ENCODE data around the gene ADPRHL1.
"Not testable (repeated sequence)": the region's sequence is repeated elsewhere in the genome, so short reads cannot be mapped to it uniquely, and the experiment has no call there.

Gene ADPRHL1

DNA sequence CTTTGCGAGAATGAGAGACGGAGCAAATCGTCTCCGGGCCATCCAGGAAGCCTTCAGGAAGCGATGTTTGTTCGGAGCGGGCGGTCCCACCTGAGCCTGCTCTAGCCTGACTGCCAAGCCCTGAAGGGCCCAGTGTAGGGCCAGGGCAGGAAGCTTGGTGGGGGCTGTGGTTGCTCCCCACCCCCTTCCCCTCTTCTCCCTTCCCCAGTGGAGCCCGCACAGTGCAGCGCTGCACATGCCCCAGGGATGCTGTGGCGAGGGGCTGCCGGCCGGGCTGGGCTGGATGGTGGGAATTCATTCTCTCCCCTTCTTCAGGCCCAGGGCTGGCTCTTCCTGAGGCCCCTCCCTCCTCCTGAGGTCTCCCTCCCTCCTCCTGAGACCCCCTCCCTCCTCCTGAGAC lies 82.2 kb downstream of the ADPRHL1 start:
- DNase-seq (ENCODE audit: low spot score) = no peak

DNA sequence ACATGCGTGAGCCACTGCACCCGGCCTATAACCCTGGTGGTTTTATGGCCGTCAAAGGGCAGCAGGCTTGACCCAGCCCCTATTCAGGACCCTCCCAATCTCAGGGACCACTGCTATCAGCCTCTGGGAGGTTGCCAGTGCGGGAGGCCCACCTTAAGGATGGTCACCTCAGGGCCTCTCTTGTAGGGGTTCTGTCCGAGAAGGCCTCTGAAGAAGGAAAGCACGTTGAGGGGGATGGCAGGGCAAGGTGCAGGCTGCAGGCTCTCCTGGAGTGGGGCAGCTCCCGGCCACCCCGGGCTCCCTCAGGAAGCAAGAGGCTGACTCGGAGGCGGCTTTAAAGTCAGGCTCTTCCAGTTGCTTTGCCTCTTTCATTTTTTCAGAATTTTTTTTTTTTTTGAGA lies 83.4 kb downstream of the ADPRHL1 start:
- DNase-seq (ENCODE audit: low spot score) = no peak

DNA sequence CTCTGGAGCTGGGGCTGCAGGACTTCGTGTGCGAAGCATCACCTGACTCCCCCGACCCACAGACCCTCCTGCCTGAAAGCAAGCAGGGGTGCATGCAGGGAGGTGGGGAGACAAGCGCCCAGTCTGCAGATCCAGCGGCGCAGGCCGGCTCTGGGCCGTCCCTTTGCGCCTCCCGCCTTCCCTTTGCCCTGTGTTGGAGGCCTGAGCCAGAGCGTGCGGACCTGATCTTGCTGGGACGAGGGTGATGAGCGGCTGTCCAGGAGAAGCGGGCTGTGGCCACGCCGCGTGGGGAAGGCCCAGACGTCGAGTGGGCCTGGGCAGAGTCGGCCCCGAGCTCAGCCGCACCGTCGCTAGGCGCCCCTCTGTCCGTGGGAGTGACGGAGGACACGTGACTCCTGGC lies 84.1 kb downstream of the ADPRHL1 start:
- DNase-seq (ENCODE audit: low spot score) = no peak

DNA sequence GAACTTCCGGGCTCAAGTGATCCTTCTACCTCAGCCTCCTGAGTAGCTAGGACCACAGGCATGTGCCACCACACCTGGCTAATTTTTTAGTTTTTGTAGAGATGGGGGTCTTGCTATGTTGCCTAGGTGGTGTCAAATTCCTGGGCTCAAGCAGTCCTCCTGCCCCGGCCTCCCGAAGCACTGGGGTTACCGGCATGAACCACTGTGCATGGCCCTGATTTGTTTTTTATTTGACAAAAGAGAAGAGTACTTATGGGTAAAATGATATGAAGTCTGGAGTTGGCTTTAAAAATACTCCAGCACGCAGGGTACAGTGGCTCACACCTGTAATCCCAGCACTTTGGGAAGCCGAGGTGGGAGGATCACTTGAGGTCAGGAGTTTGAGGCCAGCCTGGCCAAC lies 84.9 kb downstream of the ADPRHL1 start:
- not testable (repeated sequence) for DNase-seq (ENCODE audit: low spot score)

DNA sequence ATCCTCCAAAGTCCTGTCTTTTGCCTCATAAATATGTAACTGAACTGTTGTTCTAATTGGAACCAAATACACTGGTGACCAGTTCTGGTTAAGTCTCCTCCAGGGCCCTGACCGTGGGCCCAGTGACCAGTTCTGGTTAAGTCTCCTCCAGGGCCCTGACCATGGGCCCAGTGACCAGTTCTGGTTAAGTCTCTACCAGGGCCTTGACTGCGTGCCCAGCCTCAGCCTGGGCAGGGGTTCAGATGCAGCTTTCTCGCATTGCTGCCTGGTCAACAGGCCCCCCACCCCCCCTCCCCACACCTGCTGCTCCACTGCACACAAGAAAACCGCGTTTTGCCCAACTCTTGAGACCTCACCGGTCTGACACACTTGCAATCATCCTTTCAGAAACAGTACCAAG lies 85.5 kb downstream of the ADPRHL1 start:
- DNase-seq (ENCODE audit: low spot score) = no peak

DNA sequence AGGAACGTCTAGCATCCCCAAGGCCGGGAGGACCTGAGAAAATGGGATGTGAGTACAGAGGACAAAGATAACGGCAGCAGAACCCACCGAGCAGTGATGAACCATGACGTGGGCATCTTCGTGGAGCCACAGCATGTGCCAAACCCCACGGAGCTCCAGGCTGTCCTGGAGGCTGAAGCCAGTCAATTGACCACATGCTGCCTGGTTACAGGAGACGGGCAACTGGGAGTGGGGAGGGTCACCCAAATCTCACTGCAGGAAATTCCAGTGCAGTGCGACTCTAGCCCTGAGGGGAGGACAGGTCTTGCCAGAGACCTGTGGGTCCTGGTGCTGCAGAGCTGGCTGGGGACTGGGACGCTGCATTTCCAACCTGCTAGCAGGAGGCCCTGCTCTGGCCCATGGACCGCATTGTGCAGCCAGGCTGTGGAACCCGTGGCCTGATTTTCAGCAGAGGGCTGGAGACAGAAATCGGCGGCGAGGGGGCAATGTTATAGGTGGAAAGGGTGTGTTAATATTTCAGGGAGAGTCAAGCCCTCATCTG lies 86.2 kb downstream of the ADPRHL1 start:
- no peak for DNase-seq (ENCODE audit: low spot score)

DNA sequence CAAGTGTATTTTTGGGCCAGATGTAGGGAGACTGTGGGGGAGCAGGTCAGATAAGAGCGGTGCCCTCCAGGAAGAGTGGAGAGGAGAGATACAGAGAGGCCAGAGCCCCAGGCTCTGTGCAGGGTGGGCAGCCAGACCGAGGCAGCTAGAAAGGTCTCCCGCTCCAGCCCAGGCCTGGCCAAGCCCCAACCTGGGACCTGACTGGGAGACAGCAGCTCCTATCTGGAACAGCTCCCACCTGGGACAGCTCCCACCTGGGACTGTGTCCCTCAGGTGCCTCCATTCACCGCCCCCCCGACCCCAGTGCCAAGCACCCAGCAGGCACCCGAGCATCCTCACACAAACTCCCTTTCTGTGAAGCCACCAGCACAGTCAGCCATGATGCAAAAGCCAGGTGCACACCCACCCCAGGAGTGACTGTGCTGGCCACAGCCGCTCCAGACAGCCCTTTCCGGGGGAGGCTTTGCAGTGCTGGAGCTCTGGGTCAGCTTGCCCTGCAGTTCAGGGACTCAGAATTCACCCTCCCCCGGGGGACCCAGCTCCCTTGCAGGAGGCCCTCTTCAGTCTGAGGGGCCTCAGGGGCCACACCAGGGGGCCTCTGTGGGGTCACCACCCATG lies 87.2 kb downstream of the ADPRHL1 start:
- DNase-seq (ENCODE audit: low spot score) = no peak

DNA sequence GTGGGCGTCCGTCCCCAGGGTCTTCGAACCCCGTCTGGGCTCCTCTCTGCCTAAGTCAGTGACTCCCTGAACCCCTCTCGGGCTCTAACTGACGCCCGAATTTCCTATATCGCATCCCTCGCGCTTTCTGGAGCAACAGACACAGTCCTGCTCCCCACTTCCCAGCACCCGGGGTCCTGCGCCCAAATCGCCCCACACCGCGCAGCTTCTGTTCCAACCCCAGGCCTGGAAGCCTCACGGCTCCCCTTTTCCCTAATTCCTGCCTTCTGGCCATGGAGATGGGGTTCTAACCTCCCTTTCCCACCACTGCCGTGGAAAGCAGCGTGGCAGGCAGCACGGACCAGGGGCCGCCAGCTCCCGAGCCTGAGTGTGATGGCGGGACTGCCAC lies 87.7 kb downstream of the ADPRHL1 start:
- no peak for DNase-seq (ENCODE audit: low spot score)

DNA sequence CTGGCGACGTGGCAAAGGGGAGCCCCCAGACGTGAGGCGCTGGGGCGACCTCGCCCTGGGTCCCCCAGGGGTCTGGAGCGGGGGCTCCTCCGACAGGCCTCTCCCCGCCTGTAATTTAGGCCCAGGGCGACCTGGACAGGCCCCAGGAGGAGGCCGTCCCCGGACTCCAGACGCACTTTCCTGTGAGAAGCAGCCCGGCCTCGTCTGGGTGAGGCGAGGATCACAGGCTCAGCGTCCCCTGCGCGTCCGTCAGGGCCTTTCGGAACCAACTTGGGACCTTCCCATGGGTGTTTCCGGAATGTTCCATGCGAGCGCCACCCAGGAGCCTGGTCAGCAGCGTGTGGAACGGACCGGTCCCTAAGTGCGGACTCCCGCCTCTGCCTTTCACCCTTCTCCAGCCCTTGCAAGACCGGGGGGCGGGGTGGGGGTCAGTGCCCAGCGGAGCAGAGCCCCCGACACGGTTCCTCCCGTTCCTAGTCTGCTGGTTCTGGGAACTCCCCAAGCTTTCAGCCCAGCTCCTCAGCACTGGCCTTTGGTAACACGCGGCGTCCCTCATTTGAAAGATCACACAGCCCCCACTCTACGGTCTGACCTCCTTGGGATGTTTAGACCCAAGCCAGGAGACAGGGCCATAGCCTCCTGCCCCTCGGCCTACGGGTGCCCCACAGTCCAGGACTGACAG lies 88.2 kb downstream of the ADPRHL1 start:
- DNase-seq (ENCODE audit: low spot score) = no peak

DNA sequence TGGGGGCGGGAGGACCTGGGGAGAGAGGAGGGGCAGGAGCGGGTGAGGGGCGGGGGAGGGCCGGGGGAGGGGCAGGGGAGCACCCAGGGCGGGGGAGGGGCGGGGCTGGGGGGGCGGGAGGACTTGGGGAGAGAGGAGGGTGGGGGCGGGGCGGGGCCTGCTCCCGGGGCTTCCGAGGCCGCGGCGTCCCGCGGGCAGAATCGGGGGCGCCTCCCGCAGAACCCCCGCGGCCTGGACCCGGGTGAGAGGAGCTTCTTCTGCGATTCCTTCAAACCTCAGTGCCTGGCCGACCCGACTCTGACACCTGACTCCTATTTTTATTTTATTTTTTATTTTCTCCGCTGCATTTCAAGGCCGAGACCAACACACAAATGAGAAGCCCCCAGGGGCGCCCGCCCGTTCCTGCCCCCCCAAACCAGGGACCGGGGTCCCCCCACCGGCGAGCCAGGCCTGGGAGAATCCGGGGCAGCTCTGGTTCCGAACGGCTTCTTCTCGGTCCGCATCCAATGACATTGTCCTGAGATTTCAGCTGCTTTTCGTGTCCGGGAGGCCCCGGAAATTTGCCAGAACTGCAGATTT lies 88.9 kb downstream of the ADPRHL1 start:
- peak; percentile 81 for DNase-seq (ENCODE audit: low spot score)

DNA sequence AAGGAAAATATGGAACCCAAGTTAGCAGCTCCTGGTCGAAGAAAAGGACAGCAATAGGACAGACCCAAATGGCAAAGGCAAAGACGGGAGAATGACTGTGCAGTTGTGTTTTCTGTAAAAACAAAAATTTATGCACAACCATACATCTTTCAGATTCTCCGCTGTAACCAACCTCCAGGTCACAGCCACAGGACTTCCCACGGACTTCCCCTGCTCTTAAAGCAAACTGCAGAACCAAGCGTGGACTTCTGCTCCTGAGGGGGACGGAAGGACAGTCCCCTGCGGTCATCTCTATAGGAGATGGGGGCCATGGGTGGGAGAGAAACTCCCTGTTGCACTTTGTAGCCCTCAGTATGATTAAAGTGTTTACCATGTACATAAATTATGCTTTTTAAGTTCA lies 91.9 kb downstream of the ADPRHL1 start:
- DNase-seq (ENCODE audit: low spot score) = no peak

DNA sequence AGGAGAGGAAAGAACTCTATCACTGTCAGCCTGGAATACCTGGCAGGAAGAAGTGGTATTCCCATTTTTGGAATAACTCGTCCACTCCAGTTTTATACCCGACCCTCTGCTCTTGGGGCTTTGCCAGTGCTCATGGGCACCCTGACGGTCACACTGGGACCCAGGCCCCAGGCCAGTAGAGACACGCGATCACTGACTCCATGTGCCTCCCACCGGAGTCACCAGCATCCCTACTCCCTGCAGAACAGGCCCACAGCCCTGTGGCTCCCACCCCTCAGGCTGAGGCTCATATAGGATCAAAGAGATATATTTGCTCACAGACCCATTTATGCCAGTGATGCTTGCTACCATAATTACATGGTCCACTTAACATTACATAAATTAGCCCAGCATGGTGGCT lies 92.8 kb downstream of the ADPRHL1 start:
- no peak for DNase-seq (ENCODE audit: low spot score)

DNA sequence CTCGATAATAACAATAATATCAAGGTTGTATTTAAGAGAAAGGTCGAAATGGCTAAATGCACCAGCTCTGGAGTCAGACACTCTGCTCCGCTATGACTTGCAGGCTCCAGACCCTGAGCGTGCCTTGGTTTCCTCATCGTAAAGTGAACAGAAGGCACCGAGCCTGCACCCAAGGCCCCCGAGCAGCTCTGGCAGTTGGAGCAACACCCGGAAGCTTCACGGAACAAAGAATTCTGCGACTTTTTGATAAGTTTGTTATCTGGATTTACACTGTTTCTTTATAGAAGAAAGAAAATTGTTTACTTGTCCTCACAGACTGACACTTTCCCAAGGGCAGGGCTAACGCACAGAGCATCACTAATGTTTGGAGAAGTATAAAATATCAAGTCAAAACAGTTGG lies 93.7 kb downstream of the ADPRHL1 start:
- DNase-seq (ENCODE audit: low spot score) = no peak

DNA sequence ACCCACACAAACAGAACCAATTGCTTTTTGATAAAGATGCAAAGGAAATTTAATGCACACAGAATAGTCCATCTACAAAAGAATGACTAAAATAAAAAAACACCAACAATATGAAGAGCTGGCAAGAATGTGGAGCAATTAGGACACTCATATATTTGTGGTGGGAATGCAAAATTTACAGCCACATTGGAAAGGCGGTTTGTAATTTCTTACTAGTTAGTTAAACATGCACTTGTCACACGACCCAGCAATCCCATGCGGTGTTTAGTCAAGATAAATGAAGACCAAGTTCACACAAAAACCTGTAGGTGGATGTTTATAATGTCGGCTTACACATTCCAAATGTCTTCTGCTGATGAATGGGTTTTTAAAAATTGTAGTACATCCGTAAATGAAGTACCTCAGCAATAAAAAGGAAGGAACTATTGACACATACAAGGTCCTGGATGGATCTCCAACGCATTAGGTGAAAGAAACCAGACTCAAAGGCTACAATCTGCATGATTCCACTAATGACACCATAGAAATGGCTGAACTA lies 94.6 kb downstream of the ADPRHL1 start:
- no peak for DNase-seq (ENCODE audit: low spot score)

DNA sequence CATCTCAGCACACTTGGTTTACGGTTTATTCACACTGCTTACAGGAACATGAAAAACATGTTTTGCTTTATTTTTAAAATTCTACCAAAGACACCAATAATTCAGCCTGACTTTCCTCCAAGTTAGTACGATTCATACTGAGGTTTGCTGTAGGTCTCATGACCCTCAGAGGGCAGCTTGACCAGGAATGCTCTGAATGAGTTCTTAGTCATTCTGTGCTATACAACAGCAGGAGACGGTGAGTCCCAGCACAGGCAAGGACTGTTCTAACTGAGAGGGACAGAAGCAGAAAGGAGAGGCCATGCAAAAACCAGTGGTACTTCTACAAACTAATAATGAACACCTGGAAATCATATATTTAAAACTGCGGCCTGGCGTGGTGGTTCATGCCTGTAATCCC lies 95.8 kb downstream of the ADPRHL1 start:
- no peak for DNase-seq (ENCODE audit: low spot score)

DNA sequence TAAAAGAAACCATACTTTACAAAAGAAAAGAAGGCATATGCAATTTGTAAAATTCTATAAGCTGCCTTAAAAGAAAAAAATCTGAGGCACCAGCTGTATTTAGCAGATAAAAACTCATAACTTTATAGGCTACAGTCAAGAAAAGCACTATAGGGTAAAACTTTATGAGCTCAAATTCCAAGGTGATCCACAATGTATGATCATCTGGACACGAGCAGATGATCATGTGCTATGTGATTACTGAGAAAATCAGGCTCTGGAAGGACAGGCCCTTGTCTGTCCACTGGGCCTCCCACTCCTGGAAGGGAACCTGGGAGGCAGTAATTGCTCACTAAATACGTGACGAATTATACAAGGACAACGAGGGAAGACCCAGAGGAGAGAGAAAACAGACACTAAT lies 96.7 kb downstream of the ADPRHL1 start:
- no peak for DNase-seq (ENCODE audit: low spot score)

DNA sequence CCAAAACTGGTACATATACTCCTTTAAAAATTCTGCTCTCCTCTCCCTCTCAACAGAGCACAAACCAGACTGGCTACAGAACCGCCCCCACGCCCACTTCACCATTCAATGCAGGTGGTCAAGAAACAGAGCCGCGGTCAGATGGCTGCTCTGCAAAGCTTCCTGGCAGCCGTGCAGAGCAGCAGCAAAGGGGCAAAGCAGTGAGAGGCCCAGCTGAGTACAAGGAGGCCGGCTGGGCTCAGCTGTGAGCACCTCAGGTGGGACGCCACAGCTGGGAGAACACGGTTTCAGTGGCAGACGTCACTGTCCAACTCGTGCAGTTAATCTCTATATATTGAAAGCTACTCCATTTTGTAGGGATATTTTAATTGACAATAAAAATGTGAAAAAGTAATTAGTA lies 97.7 kb downstream of the ADPRHL1 start:
- DNase-seq (ENCODE audit: low spot score) = no peak

DNA sequence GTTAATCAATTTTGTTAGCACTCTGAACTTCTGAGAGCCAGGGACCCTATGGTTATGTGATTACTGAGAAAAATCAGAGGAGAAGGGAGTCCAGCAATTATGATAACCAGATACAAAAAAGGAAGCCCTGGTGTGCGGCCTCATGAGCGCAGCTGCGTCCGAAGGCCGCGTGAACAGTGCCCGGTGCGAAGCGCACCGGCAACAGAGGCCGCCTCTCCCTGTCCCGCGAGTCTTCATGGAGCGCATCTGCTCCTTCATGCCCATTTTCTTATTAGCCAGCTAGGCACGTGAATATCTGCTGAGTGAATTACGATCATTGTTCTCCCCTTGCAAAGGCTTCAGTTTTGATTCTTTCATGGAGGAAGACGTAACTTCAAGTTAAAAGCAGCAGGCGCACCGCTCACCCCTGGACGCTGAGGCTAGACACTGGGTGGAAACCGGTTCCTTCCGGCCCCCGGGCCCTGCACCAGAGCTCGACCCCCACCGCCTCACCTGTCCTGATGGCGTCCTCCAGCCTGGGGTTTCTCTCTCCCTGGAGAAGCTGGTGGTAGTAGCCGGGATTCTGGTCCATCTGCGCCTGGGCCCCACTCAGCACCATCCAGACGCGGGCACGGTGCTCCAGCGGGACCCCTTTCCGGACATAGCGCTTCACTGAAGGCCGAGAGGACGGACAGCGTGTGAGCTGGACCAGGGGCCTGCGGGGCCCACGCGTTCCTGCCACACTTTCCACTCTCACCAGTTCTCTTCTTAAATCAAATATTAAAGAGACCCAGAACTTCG lies 98.3 kb downstream of the ADPRHL1 start:
- DNase-seq (ENCODE audit: low spot score) = no peak

DNA sequence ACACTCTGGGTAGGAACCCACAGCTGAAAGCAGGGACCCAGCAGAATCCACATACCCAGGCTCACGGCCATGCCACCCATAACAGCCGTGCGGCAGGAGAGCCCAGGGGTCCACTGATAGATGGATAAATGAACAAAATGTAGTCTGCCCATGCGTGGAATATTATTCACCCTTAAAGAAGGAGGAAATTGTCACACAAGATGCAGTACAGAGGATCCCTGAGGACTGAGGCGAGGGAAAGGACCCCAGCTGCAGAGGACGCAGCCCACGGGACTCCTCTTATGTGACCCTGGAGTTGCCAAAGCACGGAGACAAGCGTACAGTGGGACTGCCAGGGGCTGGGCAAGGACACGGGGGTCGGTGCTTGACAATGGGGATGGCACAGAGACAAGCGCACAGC lies 100.0 kb downstream of the ADPRHL1 start:
- DNase-seq (ENCODE audit: low spot score) = no peak

DNA sequence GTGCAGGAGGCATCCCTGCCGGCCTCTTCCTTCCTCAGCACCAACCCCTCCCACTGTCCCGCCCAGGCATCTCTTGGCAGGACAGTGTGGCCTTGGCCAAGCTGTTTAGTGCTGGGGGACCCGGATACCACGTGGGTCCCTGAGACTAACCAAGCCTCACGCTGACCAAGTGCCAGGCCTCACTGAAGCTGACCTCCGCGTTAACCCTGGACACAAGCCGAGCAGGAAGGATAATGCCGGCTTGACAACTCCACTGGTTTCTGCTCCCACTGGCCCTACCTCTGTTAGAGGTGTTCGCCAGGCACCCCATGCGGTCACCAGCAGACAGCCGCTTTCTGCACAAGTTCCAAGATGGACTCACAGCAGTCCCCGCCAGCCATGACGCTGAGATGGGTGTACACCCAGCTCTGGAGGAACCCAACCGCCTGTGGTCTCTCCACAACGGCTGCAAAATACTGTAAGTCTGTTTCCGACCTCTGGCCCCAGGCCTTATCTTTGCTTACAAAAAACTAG lies 101.7 kb downstream of the ADPRHL1 start:
- DNase-seq (ENCODE audit: low spot score) = no peak

DNA sequence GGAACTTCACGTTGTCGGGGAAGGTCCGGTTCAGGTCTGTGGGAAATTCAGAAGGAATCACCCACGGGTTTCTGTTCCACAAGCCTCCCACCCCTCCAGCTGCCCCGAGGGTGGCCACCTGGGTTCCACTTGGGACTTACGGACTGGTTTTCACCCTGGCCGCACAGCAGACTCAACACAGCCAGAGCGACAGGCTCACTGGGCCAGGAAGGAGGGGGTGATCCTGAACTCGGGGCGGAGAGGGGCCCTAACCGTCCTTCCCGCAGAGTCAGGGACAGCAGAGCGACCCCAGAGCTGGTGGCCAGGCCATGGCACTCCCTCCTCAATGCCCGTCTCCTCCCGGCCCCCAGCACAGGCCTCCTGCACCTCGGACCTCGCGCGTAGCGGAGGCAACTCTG lies 102.4 kb downstream of the ADPRHL1 start:
- DNase-seq (ENCODE audit: low spot score) = no peak

Data from D341Med (cell line).